Fibroblast of mammary gland (primary cell): Measurements from ENCODE around the gene SUSD4.

Source experiments
- DNase-seq: peaks from one replicate; pipeline ENCODE4 v3.0.0-alpha.2; 2010; ENCODE audit warnings: low read depth
- H3K4me3 ChIP-seq: 2 replicates; pipeline ENCODE4 v1.5.1; 2011; ENCODE audit warnings: low read depth, mild to moderate bottlenecking, low read length, moderate library complexity; ENCODE audit not compliant: control insufficient read depth
- TF ChIP-seq, protein P1 (sequence below): conservative IDR thresholded peaks from 2 replicates; pipeline ENCODE4 v1.5.1; 2011; ENCODE audit warnings: low read depth, low read length, inconsistent platforms; ENCODE audit not compliant: control insufficient read depth, insufficient read depth

The SUSD4 gene

DNA sequence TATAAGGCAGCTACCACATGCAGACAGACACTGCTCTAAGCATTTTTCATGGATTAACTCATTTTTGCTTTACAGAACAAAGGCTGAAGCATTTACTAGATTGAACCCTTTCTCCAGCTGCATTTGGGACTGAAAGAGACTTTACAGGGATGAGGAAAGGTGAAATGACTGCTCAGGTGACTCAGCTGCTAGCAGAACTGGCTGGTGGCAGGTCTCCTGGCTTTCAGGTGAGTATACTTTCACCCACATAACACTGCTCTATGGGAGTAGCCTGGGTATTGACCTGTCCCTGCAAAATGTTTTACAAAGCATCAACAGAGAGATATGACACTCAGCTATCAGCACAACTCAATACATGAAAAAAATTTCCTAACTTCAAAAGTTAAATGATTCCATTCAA is 26.6 kb upstream of the SUSD4 start:
- H3K4me3 ChIP-seq = no peak overlapping the region
- no peak for DNase-seq
- TF ChIP-seq, protein P1, sequence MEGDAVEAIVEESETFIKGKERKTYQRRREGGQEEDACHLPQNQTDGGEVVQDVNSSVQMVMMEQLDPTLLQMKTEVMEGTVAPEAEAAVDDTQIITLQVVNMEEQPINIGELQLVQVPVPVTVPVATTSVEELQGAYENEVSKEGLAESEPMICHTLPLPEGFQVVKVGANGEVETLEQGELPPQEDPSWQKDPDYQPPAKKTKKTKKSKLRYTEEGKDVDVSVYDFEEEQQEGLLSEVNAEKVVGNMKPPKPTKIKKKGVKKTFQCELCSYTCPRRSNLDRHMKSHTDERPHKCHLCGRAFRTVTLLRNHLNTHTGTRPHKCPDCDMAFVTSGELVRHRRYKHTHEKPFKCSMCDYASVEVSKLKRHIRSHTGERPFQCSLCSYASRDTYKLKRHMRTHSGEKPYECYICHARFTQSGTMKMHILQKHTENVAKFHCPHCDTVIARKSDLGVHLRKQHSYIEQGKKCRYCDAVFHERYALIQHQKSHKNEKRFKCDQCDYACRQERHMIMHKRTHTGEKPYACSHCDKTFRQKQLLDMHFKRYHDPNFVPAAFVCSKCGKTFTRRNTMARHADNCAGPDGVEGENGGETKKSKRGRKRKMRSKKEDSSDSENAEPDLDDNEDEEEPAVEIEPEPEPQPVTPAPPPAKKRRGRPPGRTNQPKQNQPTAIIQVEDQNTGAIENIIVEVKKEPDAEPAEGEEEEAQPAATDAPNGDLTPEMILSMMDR = no peak

DNA sequence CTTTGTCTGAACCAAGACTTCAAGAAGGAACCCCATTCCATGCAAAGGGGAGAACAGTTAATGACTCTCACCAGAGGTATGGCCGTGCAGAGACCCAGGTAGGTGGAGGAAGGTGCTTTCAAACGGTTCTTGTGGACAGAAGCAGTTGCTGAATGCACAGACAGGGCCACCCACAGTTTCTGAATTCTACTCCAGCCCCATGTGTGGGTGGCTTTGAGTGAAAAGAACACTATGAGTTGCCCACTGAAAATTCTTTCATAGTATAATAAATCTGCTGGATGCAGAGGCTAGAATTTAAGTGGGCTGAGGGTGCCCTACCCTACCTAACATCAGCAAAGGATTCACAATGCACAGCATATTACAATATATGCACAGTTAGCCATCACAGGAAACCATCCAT is 22.0 kb upstream of the SUSD4 start:
- H3K4me3 ChIP-seq = no peak overlapping the region
- no peak for DNase-seq
- TF ChIP-seq, protein P1 = no peak

DNA sequence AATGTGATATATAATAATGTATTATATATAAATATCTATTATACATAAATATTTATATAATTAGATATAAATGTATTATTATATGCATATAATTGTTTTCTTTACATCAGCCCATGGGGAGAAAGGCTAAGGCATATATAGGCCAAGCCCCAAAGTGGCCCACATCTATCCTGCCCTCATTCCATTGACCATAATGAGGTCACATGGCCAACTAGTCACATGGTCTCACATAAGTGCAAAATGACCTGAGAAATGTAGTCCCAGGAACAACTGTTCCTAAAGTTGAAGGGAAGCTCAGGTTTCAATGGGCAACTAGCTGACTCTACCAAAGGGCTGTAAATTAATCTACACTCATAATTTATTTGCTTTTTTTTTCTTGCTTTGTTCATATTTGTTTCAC is 14.8 kb upstream of the SUSD4 start:
- DNase-seq = no peak
- TF ChIP-seq, protein P1 = no peak
- H3K4me3 ChIP-seq = no peak overlapping the region

DNA sequence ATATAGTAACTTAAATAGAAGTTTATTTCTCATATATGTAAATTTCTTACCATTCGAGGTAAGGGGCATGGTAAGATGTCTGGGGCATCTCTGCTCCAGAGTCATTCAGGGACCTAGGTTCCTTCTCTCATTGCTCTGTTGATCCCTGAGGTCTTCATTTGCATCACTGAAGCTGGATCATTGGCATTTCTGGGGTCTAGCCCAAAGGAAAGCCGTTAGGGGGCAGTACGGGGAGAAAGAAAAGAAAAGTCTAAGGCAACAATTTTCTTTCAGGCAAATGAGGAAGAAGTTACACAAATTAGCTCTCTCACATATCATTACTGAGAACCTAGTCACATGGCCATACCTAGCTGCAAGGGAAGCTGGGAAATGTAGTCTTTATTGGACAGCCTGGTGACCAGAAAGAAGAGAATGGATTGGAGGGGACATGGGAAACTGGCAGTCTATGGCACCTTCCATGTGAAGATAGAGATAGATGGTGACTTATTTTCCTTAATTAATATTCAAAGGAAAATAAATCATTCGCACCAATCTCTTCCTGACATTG is 10.2 kb upstream of the SUSD4 start:
- no peak for DNase-seq
- TF ChIP-seq, protein P1 = no peak
- H3K4me3 ChIP-seq = no peak overlapping the region

DNA sequence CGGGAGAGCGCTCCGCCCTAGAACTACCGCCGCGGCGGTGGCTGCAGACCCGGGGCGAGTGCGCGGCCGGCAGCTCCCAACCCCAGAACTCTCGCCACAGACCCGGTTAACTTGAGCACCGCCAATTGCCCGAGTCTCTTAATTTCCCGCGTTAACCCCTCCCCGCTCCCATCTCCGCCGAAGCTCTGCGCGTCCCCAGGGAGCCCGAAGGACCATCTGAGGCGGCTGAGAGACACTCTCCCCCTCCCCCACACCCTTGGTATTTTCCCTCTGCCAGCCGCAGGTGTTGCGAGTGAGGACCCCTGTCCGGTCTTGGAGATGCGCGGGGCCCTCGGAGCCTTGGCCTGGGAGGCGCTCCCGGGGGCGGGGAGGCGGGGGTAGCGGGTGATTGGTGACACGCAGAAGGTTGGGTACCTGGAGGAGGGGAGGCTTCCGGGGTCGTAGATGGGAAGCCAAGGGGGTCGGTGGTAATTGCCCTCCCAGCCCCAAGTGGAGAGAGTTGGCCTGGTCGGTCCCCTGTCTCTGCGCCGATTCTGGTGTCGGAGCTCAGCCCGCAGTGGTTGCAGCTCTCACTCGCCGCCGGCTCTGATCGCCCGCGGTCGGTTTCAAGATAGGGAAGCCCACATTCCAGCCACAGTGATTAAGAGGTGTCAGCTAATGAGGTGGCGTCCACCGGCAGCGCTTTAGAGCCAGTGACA is 858 bp upstream of the SUSD4 start:
- DNase-seq = no peak
- no peak overlapping the region for H3K4me3 ChIP-seq
- TF ChIP-seq, protein P1 = no peak

DNA sequence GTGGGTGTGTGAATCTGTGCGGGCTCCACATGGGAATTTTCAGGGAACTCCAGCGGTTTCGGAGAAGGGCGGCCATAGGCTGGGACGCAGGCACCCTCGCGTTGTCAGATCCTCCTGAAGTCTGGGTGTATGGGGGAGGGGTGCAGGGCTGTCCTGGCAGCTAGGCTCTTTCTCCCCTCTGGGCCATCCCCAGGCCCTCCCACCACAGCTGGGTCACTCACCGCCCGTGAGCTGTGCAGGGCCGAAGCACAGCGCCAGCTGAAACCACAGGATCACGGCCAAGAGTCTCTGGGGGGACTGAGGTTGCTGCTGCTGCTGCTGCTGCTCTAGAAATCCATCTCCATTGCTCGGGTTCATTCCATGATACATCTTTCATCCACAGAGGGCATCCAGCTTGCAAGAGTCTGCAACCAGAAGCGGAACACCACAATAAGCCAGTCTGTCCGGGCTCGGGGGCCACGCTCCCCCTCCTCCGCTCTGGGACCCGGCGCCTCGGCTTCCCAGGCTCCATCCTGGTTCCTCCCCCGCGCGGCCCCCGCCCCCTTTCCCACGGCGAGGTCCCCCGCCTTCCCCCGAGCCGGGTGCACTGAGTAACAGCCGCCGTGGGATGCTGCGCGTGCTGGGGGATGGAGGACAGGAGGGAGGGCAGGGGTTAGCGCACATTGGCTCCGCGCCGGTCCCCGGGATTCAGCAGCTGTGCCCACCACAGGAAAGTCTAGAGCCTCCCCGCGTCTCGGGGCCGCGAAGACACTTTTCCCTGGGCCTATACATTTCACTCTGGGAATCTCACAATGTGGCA is 720 bp downstream of the SUSD4 start:
- TF ChIP-seq, protein P1 = no peak
- no peak overlapping the region for H3K4me3 ChIP-seq

More for the DNA sequence above, 720 bp downstream of the SUSD4 start:
- DNase-seq = peak; percentile 40
